HG03354 (cell line): ENCODE results near the gene RUNX2.

Experiments
- ATAC-seq: cut with Tn5 transposase; IDR thresholded peaks from one replicate; pipeline ENCODE4 v1.9.1; 2021; ENCODE audit warnings: mild to moderate bottlenecking; ENCODE audit not compliant: unreplicated experiment, poor library complexity, severe bottlenecking

Gene RUNX2

DNA sequence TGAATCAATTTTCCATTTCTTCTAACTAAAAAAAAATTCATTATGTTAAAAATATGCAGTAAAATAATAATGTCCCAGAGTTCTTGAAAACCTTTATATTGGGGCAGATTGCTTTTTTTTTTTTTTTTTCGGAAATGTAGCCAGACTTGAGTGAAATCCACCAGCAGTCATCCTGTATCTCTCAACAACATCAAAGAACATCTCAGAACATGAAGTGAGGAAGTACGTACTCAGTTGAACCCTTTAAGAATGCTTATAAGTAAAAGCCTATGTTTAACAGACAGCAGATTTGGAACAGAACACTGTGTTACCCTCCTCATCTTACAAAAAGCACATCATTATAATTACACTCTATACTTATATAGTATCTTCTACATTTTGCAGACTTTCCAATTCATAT lies 100.6 kb downstream of the RUNX2 start:
- ATAC-seq: no peak

DNA sequence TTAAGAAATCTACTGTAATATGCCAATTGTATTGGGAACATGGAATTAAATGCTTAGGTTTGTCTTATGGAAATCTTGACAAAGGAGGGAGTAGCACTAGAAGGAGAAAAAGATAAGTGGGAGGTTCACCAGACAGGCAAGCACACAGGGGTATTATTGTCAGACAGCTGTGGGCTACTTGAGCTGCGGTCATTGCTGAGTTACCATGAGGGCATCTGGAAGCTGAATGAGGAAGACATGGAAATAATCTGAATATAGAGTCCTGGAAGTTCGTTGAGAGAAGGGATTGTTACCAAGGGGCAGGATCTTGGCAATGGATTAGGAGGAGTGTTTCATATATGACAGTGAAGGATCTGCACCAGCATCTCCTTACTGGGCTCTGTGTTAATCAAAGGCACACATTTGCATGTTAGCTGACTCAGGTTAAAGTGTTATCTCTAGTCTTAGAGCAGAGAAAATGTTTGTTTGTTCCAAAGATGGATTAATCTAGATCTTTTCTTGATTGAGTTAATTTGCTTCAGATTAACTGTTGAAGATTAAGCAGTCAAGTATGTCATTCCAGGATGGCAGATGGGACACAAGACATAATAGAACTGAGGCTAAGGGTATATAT lies 102.6 kb downstream of the RUNX2 start:
- no peak for ATAC-seq

DNA sequence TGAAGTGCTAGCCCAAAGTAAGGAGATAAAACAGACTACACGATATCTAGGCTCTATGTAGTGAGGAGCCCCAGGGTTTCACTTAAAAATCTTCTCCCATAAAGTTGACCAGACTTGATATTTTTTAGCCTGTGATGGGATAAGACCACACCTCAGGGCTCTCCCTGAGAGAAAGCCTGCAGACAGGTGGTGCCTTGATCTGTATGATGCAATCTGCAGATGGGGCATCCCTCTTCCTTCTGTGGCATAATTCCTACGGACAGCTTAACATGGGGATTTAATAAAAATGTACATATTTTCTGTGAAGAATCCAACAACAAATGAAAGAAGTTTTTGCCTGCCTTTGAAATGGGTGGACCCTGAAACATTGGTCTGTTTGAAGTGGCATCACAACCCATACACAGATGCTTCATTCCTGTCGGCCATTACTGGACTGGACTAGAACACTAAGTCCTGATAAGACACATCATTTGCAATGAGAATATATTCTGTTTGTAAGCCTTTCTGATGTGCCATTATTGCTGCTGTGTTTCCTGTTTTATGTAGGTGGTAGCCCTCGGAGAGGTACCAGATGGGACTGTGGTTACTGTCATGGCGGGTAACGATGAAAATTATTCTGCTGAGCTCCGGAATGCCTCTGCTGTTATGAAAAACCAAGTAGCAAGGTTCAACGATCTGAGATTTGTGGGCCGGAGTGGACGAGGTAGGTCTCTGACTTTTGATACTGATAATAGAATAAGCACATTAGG lies 103.4 kb downstream of the RUNX2 start:
- ATAC-seq: no peak

DNA sequence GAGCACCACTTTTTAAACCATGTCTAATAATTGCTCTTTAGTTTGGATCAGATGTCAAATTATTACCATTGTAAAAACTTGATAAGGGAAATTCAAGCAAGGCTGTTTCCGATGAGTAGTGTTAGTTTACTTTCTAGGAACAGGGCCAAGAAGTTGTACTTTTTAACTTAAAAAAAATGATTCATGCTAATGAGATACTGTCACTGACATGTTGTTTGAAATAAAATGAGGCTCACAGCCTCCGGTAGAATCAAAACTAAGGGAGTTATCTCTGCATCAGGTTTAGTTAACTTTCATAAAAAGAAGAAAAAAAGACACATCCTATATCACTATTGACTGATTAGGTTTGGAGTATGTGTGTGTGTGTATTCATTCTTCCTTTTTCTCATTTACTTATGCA lies 104.8 kb downstream of the RUNX2 start:
- ATAC-seq: no peak

DNA sequence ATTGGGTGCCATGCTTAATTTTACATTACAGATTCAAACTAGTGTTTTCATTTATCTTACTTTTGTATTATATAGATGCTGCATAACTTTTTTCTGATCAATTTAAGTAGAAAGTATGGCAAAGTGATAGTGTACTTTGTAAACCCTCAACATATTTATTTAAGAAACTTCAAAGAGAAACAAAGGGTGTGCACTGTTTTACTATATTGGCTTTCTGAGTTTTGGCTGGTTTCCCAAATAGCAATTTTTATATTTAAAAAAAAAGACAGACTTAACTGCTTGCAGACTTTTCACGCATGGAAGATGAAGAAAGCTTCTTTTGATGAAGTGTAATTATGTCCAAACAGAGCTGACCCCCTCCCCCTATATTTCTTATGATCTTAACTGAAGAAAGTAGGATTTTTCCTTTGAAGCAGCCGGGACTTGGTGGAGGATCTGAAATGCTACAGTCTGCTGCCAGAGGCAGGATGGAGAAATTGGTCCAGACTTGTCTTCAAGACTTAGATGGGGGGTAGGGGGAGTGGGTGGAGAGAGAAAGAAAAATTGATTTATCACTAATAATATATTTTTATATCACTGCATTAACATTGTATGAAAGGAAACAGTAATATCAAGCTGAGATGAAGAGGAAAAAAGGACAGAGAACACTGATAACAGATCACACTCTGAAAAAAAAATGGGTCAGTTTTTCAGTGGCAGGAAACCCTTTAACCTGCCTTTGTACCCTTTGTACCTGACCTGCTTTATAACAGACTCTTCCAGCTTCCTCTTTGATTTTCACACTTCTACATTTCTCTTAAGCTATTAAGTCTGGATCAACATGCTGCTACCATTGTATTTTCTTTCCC lies 105.6 kb downstream of the RUNX2 start:
- ATAC-seq: no peak

- ATAC-seq: no peak
Observed at GRCh38 chr6:45434381-45434700, 106.2 kb downstream of the RUNX2 start.

DNA sequence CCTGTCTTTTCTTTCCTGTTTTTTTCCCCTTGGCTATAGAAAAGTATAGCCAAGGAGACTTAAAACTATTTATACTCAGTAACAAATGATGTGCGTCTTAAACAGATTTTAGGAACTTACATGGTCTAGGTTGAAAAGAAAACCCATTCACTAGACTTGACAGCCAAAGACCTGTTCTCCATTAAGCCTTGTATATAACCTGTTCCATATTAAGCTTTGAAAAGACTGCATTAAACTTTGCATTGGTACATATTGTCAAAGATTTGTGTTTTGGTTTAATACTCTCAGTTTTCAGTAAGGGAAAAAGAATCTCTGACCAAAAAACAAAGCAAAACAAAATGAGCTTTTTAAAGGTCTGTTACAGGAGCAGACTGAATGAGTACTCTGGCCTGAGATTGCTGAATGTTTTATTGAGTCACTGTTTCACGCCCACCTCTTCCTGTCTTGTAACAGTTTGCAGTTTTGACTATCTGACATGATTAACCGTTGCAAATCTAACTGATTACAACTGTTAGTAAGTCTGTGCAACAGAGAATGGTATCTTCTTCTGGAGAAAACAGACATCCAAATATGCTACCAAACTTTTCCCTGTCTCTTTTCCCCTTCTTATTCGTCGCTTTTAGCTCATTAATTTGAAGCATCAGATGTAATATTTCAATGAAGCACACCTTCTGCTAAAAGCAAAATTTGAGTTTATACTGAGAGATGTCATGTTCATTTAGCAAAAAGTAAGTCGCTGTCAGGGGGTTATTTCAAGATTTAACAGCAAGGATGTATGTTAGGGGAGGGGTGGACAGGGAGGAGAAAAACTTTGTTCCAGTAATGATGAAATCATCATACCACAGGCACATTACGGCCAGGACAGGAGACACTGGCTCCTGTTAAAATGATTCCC lies 108.7 kb downstream of the RUNX2 start:
- no peak for ATAC-seq

DNA sequence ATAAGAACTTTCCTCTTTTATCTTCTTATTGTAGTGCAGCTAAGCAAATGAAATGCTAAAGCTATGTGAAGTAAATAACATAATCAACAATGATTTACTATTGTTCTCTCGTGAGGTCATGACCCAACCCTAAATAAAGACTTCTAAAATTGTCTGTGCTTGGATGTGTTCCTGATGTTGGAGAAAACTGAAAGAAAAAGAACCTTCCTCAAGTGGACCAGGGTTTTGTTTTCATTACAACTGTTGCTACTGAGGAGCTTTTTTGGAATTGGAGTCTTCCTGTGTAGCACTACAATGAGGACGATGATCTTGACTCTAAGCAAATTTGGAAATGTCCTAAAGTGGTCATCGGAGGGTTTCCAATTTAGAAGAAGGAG lies 109.3 kb downstream of the RUNX2 start:
- no peak for ATAC-seq

GRCh38 chr6:45438151-45438550 lies 110.0 kb downstream of the RUNX2 start:
- ATAC-seq: no peak

DNA sequence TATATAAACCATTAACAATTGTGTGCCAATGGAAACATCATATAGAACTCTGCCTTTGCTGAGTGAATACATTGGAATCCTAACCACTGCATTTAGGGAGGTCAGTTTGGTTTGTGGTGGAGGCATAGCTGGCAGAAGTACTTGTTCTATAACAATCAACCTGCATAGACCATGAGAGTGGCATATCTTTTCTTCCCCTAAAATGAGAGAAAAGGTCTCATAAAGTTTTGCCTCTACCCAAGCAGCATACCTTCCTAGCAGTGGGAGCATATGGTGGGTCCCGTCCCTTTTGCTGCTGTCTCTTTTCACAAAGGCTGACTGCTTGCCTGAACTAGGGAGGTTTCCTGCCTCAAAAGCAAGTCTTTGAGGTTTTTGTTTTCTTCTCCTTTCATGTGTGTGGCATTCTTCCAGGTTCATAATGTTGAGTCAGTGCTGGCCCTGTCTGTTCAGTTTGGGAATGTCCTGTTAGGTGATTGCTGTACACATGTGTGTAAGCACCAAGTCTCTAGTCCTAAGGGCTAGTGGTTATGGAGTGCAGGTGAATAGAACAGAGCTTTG lies 110.8 kb downstream of the RUNX2 start:
- no peak for ATAC-seq

DNA sequence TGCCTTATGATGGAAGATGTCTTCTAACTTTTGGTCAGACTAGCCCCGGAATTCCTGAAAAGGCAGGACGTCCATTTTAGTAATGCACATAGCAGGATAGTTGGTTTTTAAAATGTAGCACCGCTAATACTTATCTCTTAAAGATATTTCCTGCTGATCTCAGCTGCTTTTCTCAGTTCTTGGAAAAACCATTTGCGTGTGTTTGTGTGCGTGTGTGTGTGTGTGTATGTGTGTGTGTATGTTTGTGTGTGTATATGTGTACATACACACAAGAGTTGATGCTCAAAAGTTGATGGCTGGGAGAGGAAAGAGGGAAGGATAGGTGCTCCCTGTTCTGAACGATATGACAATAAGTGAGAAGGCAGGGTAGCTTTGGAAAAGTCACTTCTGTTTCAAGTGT lies 111.3 kb downstream of the RUNX2 start:
- ATAC-seq: no peak

GRCh38 chr6:45439861-45440388 lies 111.8 kb downstream of the RUNX2 start:
- no peak for ATAC-seq

DNA sequence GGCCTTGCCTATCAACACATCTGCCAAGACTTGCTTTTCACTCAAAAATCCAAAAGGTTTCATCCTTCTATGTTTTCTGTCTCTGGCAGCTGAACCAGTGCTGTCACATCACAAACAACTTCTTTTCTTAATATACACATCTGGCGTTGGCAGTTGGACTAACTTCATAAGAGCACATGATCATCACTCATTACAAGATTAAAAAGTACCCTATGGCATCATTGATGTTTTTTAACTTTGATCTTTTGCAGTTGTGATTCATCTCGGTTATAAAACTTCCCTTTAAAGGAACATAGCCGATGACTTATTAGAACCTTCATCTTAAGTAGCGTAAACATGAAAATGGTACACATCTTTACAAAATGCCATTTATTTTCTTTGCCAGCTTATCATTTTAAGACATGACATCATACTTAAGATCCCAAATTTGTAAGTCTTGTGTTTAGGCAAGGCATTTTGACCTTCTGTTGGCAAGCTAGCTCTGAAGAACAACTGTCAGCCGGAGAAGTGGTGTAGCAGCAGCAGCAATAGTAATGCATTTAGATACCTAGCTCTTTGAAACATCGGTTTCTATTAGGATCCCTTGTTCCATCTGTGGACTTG lies 113.8 kb downstream of the RUNX2 start:
- ATAC-seq: no peak

- no peak for ATAC-seq
Observed at GRCh38 chr6:45442716-45443115, 114.6 kb downstream of the RUNX2 start.

DNA sequence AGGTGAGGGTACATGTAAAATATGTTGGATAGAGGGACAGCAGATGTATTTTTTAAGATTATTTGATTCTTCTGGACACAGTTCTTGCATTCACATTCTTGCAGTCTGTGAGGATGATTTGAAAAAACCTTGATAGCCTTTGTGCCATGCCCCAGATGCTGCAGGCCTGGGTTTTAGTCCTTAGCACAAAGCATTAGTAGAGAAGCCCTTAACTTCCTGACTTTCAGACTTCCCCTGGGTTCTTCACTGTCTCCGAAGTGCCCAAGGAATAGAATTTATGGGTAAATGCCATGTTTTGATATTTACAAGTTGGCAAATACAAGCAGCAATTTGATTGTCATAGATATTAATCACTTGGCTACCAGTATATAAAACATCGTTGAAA lies 117.2 kb downstream of the RUNX2 start:
- no peak for ATAC-seq

DNA sequence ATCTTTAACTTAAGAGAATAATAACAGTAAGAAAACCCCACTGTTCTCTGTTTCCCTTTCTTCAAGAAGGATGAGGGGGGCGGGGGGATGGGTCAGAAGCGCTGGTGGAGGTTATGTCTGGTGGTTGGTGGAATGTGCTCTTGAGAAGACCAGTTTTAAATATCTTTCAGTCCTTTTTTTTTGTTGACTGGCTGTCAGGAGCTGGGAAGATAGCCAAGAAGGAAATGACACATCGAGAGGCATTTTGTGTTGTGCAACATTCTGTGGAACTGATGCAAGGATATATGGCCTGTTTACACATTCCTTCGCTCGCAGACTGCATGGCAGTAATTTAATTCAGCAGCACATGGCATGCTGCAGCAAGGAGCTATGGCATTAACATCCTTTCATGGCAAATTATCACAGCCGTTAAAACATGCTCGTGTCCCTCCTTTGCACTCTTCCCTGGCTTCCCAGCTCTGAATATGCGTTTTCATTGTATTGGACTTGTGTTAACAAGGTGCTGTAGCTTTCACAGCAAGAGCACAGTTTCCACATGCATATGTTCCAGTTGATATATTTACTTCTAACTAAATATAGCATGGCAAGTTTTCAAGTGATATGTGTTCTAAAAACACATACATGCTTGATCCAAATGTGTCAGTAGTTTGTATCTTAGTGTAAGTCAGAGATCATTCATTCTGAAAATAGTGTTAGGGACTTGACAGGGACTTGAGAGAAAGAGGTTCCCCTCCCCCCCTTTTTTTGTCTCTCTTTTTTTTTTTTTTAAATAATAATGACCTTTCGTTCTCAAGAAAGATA lies 117.8 kb downstream of the RUNX2 start:
- ATAC-seq: no peak

DNA sequence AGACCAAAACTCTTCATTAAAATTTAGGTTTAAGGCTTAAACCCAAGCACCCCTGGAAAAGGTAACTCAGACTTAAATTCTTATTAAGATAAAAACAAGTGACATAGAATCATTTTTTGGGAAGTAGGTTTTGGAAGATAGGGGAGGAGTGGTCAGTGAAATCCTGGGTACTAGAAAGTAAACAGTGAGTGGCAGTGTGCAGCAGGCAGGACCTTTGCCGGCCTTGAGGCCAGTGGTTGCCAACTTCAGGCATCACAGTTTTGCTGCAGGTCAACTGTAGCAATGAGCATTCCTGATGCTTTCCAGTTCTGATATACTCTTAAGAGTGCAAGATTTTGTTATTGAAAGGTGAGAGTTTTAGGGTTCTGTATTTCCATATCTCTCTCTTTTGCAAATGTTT lies 118.9 kb downstream of the RUNX2 start:
- no peak for ATAC-seq

GRCh38 chr6:45447716-45448115 lies 119.6 kb downstream of the RUNX2 start:
- no peak for ATAC-seq
